Putamen (tissue), 1 donor: ENCODE data around the gene TCP11.

Experiments
- DNase-seq: peaks from one replicate; pipeline ENCODE4 v3.0.0-alpha.2; 2016; ENCODE audit warnings: low spot score

The TCP11 gene

DNA sequence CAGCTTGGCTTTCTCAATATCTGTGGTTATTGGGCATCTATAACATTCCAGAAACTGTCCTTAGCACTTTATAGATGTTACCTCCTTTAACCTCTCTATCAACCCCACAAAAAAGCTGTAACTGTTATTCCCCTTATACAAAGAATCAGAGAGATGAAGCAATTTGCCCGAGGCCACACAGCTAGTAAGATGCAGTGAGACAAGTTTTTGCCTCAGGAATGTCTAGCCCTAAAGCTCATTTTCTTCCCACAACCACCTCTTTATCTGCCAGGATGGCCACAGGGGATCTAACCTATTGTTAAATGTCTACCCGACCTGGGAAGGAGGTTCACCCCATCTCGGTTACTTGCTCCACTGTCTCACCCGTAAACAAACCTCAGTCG, 31.9 kb upstream of the TCP11 start:
- DNase-seq = no peak

DNA sequence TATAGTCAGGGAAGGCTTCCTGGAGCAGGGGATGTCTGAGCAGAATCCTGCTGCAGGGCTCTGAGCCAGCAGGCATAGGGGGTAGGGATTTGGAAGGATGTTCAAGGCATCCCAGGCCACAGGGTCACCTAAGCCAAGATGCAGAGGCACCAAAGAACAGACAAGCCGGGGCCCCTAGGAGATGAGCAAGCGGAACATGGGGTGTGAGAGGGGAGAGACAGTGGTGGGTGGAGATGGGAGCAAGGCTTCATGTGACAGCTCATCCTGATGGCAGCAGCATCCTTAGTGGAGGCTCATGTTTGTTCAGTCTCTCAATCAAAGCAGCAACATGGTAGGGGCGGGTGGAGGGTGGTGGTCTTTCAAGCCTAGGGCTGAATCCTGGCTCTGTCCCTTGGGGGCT, 29.8 kb upstream of the TCP11 start:
- DNase-seq = no peak

DNA sequence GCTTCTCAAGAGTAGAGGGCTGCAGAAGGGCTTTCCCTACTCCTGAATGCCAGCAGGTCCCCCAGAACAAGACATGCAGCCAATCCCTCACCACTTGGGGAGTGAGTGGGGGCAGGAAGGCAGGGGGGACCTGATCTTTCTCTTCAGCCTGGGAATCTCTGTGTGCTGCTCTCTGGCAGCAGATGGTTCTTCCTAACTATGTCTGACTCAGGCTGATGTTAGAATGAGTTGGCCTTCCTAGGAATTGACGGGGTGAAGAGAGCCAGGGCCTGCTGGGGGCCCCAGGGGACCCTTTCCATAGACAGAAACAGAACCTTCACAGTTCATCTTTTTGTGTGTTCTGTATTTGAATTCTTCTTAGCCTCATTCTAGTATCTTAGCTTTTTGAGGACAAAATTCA, 29.0 kb upstream of the TCP11 start:
- DNase-seq = no peak

DNA sequence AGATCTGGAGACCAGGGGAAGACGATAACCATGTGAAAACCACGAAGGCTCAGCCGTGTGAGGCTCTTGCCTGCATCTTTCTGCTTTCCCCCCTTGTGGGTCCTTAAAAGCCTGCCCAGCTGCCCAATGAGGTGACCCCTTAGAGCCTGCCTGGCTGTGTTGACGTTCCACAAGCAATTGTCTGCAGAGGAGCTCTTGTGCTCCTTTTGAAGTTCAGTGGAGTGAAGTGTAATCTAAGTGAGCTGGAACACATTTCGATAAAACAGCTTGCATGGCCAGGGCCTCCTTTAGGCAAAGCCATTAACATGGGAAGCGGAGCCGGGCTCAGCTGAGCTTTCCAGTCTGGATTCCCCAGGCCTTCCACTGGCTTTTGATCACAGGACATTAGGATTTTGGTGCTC, 27.3 kb upstream of the TCP11 start:
- no peak for DNase-seq

DNA sequence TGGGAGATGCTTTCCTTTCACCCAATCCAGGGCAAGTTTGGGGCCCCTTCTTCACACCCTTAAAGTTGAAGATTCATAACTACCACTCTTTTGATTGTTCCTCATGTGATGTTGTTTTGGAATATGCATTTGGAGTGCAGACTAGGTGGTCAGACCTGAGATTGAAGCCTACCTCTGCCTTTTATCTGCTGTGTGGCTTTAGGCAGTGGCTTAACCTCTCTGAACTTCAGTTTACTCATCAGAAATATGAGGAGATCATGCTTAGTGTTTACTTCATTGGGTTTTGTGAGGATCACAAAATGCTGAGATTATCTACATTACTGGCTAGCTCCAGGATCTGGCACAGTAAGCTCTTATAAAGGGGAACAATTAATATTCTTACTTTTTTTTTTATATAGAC, 26.4 kb upstream of the TCP11 start:
- no peak for DNase-seq

DNA sequence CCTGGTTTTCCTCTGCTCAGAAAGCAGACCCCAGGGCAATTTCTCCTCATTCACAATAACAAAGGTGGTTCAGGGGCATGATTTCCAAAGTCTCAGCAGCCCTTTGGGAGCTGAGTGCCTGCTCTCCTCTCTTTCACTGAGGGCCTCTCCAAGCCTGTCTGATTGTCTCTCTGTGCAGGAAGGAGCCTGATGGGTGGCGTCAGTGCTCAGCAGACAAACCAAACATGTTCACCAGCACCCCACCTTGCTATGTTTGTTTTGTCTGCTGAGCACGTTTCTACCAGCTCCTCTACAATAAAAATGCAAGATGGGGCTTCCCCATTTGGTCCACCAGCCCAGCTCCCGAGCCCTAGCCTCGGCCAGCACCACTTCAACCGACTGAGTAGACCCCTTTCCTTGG, 25.4 kb upstream of the TCP11 start:
- no peak for DNase-seq

DNA sequence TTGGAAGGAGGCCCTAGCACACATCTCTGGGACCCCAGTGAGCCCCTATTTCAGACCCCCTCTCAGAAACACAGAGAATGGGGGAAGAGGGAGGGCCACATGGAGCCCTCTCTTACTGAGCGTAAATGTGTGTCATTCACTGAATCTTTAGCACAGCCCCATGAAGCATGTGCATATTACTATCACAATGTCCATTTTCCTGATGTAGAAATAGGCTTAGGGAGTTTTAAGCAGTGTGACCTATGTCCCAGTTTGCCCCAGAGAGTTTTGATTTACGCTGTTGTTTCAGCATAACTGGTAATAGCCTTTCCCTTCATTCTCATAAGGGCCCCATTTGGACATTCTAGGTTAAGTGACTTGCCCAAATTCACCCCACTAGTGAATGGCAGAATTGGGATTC, 25.0 kb upstream of the TCP11 start:
- DNase-seq = no peak

DNA sequence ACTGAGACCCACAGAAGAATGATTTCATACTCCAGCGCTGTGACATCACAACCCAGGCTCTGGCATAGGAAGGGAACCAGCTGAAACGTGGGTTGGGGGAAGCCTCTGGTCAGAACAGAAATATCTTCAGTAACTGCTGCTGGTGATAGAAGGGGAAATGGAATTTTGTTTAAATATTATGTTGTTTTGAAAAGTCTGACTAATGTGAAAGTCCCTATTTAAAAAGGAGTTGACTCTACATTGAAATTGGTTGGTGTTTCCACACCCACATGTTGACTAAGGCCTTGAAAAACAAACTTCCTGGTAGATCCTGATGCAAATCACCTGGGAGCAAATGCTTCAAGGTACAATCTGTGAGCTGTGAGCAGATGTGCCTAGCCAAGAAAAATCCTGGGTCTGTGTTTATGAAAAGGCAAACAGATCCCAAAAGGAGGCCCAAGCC, 24.5 kb upstream of the TCP11 start:
- DNase-seq = no peak

DNA sequence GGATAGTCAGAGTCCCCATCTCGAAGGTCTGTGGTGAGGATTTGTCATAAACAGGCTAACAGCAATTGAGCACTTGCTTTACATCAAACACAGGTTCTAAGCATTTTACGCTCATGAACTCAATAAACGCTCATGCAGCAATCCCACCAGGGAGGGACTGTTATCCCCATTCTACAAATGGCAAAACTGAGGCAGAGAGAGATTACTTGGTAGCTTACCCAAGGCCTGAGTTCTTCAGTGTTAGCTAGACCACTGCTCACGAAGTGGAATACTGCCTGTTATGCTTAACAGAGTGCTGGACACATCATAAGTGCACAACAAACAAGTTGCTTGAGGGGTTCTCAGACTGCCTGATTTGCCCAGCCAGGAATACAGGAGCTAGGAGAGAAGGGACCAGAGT, 23.7 kb upstream of the TCP11 start:
- DNase-seq = no peak

DNA sequence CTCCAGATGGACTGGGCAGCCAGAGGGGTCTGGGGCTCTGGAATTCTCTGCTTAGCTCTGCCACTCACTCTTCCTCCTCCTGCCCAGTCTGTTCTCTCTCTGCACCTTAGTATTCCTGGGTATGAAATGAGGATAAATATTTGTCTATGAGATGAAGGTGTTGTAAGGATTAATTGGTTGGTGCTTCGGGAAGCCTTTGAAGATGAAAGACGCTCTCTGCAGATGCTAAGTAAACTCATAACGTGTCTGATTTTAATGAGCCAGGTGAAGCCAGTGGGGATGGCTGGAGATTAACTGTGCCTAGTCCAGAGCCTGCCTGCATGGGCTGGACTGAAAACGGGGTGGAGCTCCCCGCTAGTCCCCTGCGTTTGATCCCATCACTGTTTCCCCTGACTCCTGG, 23.1 kb upstream of the TCP11 start:
- DNase-seq = no peak

DNA sequence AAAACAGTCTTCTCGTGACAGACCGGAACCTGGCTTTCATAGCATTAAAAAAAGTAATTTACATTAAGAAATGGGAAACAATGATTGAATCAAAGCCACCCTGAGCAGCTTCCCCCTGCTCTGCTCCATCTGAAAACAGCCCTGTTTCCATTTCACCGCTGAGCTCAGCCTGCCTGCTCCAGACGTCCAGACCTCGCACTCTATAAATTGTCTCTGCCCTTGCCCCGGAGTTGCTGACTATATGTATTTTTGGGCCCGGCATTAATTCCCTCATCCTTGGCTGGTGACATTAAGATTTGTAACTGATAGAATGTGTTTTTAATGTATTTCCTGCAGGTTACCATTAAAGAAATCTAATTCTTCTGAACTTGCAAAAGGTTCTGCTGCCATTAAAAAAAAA, 22.7 kb upstream of the TCP11 start:
- no peak for DNase-seq

DNA sequence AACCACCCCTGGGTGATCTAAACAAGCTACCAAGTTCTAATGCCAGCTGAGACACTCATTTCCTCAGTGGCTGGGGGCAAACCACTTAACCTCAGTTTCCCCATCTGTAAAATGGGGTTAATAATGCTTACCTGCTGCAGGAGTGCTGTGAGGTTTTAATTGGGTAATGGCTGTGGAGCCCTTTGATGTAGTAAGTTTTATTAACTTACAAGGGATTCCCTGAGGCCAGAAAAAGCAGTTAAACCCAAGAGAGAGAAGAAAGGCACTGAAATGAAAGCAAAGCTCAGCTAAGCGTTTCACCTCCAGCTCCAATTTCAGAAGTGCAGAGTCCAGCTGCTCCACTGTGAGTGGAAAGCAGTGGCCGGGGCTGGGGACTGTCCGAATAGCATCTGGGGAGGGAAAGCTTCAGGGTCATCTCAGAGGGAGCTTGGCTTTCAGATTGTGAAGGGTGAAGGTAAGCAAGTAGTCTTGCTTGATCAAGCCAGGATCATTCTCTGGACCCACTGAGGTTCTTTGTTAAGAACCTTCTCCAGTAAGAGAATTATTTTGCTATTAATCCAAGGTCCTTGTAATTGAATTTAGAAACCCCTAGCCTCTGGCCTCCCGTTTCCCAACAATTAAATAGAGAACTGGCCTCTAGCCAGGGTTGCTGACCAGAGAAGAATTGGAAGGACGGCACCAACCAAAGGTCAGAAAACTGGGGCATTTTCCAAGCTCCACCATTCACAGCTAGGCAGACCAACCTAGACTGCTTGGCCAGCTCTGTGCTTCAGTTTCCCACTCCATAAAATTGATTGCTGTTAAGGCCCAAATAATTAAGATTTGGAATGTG, 20.9 kb upstream of the TCP11 start:
- DNase-seq = peak; percentile 14

DNA sequence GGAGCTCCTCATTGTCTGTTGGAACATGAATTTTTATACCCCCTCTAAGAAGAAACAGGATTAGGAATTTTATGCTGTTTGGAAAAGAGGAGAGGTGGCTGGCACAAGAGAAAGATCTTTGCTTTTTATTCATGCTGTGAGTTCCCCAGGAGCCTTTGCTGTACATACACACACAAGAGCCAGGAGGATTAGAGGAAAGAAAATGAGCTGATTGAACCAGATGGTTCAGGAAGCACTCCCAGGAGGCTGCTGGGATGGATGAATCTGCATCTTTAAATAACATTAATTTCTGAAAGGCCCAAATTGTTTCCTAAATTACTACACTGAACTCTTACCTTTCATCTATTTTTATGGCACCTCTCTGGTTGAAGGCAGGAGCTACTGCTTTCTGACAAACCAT, 20.1 kb upstream of the TCP11 start:
- no peak for DNase-seq

DNA sequence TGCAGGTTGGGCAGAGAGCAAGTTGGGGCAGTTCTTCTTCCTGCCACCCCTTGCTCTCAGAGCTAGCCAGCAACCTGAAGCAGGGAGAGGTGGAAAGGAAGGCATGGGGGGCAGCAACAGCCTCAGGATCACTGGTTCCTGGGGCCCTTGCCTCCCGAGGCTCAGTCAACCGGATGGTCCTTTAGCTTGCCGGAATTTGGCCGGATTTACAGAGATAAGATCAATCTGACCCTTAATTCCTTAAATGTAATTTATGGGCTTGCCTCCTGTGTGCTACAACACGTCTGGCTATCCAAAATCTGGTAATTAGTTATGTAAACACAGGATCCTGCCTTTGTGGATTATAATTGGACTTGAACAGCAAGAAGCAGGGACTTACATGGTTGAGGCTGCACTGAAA, 19.5 kb upstream of the TCP11 start:
- DNase-seq = no peak

DNA sequence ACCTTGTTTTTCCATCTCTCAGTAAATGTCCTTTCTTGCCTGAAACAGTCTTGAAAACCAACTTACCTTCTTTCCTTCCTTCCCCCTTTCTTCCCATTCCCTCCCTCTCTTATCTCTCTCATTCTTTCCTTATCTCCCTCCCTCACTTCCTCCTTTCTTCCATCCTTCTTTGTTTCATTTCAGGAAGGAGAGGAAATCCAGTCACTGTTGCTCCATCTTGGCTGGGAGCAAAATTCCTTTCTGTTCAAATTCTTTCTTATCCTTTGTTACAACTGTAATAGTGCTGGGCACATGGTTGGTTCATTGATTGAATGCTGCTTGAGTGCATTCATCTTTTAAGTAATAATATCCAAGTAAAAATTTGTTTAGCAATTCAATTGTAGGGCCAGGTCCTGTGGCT, 17.4 kb upstream of the TCP11 start:
- no peak for DNase-seq

DNA sequence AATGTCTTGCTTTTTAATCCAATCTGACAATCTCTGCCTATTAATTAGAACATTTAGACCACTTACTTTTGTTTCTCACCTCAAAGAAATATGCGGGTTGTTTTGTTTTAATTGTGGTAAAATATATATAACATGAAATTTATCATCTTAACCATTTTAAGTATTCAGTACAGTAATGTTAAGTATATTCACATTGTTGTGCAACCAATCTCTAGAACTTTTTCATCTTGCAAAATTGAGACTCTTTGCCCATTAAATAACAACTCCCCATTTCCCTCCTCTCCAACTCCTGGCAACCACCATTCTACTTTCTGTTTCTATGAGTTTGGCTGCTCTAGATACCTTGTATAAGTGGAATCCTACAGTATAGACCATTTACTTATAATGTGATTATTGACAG, 13.8 kb upstream of the TCP11 start:
- no peak for DNase-seq

DNA sequence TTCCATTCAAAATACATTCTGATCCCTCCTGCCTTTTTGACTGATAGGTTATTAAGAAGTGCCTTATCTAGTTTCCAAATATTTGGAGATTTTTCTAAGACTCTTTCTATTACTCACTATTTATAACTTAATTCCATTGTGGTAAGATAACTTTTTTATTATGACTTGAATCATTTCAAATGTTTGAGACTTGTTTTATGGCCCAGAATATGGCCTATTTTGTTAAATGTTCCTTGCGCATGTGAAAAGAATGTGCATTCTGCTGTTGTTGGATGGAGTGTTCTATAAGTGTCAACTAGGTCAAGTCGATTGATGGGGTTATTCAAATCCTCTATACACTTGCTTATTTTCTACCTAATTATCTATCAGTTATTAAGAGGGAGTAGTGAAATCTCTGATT, 13.1 kb upstream of the TCP11 start:
- no peak for DNase-seq

DNA sequence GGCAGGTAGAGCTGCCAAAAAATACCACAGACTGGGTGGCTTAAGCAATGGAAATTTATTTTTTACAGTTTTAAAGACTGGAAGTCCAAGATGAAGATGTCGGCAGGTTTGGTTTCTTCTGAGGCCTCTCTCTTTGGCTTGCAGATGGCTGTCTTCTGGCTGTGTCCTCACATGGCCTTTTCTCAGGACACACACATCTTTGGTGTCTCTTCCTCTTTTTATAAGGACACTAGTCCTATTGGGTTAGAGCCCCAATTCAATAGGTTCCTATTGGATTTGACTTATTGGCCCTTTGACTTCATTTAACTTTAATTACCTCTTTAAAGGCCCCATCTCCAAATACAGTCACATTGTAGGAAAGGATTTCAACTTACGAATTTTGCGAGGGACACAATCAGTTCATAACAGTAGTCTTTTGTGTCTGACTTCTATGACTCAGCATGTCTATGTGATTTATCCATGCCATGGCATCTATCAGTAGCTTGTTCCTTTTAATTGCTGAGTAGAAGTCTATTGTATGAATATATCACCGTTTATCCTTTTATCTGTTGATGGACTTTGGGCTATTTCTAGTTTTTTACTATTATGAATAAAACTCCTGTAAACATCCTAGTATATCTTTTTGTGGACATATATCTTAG, 11.0 kb upstream of the TCP11 start:
- DNase-seq = peak; percentile 23

DNA sequence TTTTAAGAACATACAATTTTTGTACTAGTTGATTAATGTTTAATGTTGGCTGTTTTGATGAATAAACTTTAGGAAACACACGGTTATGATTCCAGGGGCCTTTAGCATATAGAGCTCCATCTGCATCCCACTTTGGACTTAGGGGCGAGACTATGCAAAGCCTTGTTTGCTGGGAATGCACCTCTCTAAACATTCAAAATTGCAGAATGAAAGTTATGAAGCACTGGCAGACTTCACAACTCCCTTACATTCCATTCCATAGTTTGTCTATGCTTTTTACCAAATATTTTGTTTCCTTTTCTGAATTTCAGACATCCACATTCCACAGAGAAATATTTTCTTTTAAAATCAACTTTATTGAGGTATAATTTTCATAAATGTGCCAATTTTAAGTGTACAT, 10.3 kb upstream of the TCP11 start:
- DNase-seq = no peak

DNA sequence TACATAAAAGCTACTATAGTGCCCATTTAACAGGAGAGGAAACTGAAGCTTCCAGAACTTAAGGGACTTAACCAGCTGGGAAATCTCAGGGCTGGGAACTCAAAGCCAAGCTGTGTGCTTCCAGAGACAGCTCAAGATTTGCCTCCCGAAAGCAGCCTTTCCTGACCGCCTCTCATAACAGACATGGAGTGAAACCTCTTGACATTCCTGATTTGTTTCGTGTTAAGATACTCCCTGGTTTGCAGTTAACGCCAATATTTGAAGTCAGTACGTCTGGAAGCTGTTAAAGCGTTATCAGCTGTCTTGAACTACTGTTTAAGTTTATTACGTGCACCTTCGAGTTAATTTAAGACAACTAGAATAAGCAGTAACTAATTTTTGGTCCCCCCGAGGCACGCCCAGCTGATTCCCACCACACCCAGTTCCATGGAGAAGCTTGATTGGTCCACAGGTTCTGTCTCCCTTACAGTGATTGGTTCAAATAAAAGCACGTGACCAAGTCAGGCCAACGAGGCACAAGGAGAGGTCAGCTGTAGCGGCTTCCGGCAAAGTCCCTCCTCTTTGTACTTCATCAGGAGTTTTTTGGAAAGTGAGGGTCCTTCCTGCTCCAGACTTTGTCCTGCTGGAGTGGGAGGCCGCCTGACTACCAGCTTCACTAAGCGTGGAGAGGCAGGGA, 8.9 kb upstream of the TCP11 start:
- DNase-seq = no peak

DNA sequence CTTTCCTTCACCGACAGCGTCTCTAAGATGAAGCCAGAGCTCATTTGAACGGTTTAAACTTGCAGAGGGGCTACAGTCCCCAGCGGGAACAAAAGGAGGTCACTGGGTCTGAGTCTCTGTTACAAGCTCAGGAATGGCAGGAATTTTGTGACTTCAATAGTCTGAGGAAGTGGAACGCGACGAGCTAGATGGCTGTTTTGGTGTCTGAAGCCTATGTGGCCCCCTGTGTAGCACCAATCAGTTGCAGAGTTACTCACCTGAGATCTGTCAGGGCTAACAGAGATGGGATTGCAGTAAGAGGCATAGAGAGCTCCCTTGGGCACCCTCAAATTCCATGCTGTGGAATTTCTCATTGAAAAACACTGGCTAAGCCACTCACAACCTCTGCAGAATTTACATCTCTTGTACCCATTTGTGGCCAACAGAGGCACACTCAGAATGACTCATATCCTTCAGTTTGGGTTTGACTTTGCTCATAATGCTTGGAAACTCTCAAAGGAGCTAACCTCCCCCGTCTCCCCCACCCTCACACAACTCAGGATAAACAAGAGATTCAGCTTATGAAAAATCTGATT, 7.1 kb upstream of the TCP11 start:
- DNase-seq = no peak

DNA sequence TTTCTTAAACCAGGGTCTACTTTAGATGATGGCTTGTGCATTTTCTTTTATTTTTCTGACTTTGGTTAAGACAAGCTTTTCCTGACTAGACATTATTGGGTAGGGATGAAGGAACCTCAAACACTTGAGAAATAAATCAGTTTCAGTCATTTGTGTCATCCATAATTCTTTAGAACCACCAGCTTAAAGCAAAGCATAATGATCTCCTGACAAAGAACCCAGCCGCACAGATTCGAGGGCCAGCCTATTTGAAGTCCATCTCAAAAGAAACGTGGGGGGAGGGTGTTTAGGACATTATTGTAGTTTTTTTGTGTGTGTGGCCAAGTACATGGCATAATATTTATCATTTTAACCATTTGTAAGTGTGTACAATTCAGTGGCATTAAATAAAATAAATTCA, 6.3 kb upstream of the TCP11 start:
- DNase-seq = no peak

DNA sequence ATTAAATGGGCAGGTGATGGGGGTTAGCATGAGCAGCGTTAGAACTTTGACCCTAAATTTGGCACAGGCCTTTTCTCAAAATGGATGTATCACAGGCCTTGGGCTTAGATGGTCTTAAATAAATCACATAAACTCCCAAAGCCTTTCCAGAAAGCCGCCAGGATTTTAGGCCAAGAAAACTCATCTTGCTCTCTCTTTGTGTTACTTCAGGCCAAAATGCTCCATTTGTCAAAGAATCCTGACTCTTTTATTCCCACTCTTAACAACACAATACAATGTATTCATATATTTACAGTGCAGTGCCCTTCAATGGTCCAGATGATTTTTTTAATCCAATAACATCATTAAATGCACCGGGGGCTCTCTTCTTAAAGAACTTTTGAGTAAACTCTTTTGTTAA, 5.9 kb upstream of the TCP11 start:
- DNase-seq = no peak
